GM21447 (cell line): ENCODE results near the gene CDC14B.
"Not testable (repeated sequence)": the region's sequence is repeated elsewhere in the genome, so short reads cannot be mapped to it uniquely, and the experiment has no call there.

Source experiments
- ATAC-seq: cut with Tn5 transposase; IDR thresholded peaks from one replicate; pipeline ENCODE4 v1.9.1; 2021; ENCODE audit not compliant: unreplicated experiment

Gene CDC14B

DNA sequence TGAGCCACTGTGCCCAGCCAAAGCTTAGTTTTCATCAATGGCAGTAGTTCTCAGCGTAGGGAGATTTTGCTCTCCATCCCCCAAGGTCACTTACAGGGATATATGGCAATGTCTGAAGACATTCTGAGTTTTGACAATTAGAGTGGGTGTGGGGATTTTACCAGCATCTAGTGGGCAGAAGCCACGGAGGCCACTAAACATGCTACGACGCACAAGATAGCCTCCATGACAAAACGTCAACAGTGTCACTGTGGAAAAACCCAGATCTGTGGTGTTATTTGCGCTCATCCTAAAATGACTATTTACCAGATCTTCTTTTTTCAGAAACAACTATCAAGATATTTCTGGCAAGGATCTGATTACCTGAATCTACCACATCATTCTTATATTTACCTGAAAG is 68.2 kb downstream of the CDC14B start:
- no peak for ATAC-seq

DNA sequence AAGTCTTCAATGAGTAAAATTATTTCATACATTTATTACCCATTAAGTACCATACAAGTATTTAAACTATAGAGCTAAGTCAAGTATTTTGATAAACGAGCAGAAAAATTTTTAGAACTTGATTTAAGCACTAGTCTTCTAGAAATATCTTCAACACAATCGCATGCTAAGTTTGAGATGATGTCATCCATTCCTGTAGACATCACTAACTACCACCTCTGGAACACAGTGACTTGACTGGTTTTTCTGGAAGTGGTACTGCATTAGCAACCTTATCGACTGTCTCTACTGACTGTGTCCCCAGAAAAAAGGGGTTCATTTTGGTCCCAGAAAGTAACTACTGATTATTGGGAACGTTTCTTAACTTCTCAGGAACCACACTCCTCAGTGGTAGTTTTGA is 69.0 kb downstream of the CDC14B start:
- ATAC-seq = no peak

DNA sequence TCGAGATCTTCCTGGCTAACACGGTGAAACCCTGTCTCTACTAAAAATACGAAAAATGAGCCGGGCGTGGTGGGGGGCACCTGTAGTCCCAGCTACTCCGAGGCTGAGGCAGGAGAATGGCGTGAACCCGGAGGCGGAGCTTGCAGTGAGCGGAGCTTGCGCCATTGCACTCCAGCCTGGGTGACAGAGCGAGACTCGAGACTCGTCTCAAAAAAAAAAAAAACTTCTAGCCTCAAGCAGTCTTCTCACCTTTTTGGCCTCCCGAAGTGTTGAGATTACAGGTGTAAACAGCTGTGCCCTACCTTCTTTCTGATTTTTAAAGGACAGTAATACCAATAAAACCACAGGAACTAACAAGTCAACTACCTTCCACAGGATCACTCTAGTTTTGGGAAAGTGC is 76.5 kb downstream of the CDC14B start:
- ATAC-seq = not testable (repeated sequence)

DNA sequence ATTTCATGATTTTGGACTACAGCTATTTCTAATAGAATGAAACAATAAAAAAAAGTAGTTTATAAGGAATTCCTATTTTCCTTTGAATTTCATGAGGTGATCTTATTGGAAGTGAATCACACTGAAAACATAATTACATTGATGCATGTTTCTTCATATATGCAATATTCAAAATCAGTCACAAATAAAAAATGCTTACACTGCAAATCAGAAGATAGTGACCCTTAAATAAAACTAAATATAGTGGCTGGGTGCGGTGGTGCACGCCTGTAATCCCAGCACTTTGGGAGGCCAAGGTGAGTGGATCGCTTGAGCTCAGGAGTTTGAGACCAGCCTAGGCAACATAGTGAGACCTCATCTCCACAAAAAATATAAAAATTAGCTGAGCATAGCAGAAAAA is 79.5 kb downstream of the CDC14B start:
- no peak for ATAC-seq

DNA sequence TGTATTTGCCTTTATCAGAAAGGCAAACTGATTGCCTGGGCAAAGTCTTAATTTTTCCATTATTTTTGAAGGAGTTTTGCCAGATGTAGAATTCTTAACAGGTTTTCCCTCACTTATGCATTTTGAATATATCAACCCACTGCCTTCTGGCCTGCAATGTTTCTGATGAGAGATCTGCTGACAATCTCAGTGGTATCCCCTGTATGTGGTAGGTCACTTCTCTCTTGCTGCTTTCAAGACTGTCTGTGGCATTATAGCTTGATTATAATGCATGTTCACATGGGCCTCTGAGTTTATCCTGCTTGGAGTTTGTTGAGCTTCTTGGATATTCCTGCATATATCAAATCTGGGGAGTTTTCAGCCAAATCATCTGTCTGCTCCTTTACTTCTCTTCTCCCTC is 87.5 kb downstream of the CDC14B start:
- ATAC-seq = no peak

DNA sequence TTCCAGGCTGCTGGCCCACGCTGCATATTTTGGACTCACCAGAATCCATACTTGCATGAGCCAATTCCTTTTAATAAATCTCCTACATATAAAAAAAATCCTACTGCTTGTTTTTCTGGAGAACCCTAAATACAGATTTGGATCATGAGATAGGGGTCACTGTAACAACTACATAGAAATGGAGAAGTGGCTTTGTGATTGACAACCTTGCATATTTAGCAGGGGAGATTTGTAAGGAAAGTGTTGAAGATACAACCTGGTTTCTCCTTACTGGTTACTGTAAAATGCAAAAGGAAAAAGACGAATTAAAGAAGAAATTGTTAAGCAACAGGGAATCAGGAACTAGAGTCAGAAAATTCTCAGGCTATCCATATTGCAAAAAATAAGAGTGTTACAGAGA is 94.9 kb downstream of the CDC14B start:
- ATAC-seq = no peak

DNA sequence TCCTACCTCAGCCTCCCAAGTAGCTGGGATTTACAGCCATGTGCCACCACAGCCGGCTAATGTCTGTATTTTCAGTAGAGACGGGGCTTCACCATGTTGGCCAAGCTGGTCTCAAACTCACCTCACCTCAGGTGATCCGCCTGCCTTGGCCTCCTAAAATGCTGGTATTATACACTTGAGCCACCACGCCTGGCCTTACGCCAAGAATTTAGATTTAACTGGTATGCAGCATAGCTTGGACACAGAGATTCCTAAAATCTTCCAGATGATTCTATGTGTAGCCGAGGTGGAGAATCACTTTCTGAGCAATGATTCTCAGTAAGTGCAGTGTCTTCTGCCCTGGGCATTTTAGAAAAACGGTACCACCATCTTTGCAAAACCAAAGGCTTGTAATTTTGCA is 95.6 kb downstream of the CDC14B start:
- no peak for ATAC-seq

DNA sequence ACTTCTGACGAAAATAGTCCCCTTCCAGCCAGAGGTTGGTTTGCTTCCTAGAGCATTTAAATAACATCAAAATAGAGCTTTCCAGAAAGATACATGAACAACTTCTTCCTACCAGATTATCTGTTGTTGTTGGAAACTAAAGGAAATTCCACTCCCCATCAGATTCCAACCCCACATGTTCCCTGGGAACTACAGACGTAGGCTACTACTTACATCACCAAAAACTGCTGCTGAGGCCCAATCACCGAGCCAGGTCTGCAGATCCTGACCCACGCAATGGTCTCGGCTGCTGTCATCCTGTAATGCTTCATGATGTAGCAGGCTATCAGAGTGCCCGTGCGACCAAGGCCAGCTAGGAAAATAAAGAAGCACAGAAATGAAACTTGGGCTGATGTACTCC is 96.3 kb downstream of the CDC14B start:
- no peak for ATAC-seq

DNA sequence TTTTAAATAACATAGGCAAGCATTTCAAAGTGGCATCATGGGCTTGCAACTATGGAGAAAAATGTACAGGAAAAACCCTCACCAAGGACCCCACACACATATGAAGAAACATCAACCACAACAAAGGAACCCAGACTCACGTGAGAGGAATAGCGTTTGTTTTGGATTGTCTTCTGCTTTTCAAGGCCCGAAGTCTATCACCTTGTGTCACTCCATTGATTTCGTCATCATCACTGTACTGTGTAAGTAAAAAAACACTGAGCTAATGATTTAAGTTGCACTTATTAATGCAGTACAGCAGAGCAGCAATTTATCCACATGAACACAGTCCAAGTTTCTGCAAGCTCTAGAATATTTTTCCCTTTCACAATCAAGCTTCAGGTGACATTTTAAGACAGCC is 97.3 kb downstream of the CDC14B start:
- ATAC-seq = no peak

DNA sequence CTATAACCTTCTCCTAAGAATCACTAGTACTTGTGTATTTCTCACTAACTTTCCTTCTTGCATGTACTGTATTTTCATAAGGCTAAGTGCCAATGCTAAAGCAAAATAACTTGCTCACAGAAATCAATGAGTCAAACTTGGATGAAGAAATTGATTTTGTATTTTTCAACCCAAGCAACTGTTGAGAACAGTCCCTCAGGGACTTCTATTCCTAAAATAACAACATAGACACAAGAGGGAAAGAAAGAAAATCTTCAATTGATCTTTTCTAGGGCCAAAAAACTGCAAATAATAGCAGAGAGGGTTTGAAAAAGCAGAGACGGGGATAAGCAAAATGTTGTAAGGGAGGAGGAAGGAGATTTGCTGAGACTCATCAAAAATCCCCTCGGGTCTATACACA is 99.9 kb downstream of the CDC14B start:
- ATAC-seq = no peak

DNA sequence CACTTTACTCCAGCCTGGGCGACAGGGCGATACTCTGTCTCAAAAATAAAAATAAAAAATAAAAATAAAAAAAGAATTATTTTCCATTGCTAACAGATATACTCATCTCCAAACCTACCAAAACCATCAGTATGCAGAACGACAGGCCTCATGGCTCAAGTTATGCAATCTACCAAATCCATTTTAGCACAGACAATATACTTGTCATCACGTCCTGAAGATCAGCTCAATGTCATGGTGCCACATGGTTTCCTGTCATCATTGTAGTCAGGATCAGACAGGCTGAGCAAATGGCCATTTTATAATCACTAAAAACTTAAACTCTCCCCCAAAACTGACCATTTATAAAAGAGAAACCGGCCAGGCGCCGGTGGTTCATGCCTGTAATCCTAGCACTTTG is 100.5 kb downstream of the CDC14B start:
- no peak for ATAC-seq

DNA sequence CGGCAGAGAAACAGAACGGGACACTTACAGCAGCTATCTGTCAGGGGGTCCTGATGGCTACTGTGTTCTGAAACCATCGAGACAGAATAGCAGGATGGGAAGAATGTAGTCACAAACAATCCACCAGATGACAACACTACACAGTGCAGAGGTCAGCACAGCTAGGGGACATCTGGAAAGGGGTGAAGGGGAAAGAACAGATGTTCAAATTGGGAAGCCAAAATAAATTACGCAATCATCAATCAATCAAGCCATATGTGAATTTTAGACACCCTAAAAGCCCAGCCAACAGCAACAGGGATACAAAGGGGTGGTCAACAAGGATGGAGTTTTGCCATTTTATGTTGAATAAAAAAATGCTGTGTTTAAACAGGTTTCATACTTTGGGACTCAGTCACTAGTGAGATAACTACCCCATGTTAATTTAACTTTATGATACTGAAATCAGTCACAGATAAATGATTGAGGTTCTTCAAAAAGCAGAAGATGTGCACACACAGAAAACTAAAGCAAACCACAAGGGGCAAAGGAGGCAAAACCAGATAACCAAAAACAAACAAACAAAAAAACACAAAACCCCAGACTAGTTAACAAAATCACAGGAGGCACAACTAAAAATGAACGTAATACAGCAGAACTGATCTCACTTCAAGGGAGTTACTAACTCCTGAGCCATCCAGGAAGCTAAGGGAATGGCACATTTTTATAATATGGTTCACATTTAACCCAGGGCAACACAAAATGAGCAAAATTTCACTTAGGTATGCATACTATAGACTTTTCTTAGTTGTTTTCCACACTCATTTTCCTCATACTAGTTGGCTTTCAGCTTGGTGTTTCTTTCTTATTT is 103.8 kb downstream of the CDC14B start:
- ATAC-seq = no peak

DNA sequence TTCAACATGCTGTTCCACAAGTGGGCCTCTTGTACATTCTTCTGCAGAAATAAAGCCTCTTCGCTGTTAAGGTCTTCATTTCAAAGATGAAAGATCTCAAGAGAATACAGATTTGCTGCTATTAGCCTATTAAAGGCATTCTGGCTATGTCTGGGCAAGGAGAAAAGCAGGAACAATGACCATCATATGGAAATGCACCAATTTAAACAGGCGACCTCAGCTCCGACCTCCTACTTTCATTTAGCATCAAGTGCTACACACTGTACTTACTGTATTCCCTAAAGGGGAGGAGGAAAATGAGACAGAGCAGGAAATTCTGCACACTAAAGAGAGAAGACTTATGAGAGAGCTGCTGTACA is 104.9 kb downstream of the CDC14B start:
- ATAC-seq = no peak

DNA sequence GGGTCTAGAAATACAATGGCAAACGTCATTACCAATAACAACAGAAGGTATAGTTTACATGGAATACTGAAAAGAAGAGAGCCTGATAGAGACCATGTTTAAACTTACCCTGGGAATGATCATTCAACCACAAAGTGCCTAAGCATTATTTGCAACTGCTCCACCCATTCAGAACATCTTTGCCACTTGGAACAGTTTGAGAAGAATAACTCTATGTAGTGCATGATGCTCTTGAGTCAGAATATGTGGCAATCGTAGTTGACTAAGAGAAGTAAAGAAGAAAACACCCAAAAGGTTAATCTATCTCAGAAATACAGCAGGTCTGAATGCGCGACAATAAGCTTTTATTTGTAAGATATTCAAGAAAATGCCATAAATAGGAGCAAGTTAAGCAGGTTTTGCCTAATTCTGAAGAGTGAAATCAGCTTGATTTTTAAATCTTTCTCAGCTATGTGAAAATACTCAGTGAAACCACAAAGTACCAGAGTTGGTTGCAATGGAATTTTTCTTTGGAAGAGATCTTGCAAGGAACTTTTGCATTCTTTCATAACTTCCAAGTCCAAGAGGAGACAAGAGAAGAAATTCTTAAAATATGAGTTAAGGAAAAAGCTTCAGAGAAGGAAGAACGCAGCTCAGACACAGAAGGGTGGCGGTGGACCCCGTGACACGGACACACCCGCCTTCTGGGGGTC is 105.4 kb downstream of the CDC14B start:
- ATAC-seq = no peak

DNA sequence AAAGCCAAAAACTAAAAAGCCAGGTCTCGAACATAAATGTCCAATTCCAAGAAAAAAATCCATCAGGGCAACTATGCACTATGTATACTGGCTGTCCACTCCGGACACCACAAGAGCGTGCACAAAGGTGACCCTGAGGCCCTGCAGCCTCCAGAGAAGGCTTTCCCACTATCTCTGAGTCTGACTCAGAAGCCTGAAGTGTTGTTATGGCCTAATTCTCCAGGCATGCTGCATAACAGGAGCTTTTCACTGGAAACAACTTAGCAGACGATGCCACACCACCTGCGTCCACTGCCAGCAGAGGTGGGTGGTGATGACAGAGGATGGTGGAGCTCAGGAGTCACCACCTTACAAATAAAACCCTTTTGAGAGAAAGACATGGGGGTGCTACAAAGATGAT is 106.0 kb downstream of the CDC14B start:
- ATAC-seq = no peak

DNA sequence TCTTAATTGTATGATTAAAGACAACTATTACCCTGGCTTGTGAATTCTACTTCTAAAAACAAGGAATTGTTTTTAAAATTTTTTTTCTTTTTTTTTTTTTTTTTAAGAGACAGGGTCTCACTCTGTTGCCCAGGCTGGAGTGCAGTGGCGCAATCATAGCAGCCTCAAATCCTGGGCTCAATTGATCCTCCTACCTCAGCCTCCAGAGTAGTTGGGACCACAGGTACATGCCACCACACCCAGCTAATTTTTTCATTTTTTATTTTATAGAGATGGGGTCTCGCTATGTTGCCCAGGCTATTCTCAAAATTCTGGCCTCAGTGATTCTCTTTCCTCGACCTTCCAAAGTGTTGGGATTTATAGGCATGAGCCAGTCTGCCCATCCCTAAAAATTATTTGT is 107.4 kb downstream of the CDC14B start:
- ATAC-seq = no peak

DNA sequence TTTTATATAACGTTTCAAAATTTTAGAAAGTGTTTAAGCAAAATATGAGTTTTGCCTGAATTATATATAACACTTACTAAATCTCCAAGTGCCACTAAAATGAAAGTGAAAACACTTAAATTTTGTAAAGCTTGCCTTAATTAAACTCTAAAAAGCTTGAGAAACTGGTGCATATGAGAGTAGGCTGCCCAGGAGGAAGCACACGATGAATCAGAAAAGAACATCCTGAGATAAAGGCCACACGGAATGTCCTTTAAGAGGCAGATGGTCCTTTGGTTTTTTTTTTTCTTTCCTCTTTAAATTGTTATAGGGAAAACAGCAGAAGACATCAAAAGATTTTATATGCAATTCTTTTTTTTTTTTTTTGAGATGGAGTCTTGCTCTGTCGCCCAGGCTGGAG is 109.4 kb downstream of the CDC14B start:
- no peak for ATAC-seq

DNA sequence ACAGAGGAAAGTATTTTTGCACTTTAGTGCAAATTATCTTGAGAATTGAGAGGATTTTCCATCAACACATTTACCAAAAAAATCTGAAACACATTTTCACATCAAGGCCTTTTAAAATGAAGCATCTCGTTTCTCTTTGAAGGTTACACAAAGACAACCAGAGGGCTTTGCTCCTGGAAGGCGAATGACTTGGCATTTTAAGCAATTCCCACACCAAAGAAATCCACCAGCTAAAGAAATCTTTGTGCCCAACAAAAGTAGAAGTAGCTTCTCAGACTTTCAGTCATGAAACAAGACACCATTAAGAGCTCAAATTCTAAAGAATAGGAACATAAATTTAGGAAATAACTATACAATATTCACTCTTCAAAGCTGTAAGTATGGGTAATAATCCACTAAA is 109.8 kb downstream of the CDC14B start:
- ATAC-seq = no peak

DNA sequence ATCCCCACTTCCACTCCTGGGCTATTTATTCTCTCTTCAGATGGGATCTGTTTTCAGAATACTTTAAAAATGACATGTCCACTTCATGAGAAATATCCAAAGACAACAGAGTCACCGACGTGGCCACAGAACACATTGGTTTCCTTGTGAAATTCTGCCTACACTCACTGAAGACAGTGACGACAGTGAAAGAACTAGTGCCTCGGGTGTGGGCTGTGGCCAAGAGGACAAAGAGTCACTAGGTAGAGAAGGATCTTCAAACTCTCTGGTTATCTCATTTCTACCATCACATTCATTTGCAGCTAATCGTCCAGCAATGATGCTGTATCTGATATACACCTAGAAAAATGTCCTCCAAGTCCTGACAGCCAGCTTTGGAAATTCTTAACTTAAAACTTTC is 110.6 kb downstream of the CDC14B start:
- no peak for ATAC-seq

DNA sequence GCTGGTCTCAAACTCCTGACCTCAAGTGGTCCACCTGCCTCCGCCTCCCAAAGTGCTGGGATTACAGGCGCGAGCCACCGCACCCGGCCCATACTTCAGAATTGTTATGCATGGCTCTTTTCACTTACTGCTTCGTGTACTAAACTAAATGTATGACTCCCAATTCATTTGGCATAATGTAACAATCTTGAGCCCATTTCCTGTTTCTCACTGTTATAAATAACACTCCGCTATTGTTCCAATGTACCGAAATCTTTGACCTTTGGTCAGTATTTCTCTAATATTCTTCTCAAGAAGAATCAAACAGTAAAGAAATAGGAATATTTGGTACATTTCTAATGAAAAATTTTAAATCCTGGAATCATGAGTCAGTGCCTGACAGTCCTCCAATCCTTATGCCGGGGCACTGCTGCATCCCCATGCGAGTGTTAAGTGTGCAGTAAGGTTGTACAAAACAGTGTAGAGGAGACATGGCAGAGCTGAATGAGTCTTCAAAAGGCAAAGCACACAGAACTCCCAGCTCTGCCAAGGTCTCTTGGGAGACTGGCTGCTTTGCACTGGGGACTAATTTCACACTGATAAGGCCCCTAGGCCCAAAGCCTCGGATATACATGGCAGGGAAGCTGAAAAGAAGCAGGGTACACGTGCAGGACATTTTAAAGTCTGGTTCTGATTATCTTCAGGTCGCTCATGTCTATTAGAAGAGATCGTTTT is 111.3 kb downstream of the CDC14B start:
- ATAC-seq = no peak

DNA sequence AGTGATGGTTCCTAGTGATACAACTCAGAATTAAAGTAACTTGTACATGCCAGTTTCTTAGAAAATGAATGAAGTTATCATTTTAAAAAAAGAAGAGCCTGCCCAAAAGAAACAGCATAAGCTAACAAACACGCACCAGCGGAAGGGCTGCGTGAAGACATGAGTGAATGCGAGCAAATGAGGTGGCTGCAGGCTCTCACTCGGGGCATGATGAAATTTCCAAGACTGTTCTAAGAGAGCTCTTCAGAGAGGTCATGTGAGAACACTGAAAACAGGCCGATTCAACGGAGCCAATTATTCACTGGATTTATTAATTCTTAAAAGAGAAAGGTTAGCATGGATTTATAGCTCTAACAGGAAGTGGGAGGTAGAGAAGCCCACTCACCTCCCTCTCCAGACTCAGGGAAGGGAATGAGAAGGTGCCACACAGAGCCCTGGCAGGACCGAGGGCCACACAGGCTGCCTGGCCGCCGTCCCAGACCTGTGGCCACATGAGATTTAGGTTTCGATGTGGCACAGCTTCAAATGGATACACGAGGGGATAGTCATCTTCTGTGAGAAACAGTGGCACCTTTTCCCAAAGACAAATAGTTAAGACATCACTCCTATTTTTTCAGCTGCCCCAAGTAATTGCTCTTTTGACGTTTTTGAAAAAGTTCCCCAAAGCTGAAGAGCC is 114.2 kb downstream of the CDC14B start:
- ATAC-seq = no peak

DNA sequence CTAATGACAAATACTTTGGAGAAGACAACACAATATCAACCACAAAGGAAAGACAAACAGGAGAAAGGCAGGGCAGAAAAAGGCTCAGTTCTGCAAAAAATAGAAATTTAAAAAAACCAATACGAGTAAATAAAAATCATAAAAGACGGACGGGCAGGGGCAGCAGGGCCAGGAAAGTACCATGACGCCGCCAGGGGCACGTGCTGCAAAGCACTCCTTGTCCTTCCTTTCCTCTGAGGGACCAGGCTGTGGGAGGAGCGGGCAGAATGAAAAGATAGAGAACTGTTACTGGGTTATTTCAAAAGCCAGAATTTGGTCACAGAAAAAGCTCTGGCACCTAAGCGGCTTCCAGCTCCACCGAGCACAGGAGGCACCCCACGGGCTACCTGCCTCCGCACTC is 115.7 kb downstream of the CDC14B start:
- ATAC-seq = no peak
